GM23338 (cell line): ENCODE measurements around the gene SERPINB12. TPM values are rescaled to one million over a fixed set of nuclear protein-coding genes. Genes with fewer than 3 reads are reported as not detected.

Source experiments
- ATAC-seq: fragments of 200-7000 bp; cut with Tn5 transposase; 3 replicates; pipeline ENCODE4 v1.9.1; 2020
- DNase-seq: peaks from one replicate; pipeline ENCODE4 v3.0.0-alpha.2; 2015; ENCODE audit warnings: low spot score
- H2AFZ ChIP-seq: fragments of 200-600 bp; sonication (generic); 2 replicates; pipeline ENCODE4 v1.8.0; 2016; ENCODE audit warnings: antibody characterized with exemption, mild to moderate bottlenecking, moderate library complexity
- H3F3A ChIP-seq: fragments of 200-600 bp; sonication (generic); replicated peaks from 2 replicates; pipeline ENCODE4 v1.8.0; 2017; ENCODE audit warnings: antibody characterized with exemption, mixed run types, low read depth
- H3K27ac ChIP-seq: fragments of 200-600 bp; sonication (generic); 2 replicates; pipeline ENCODE4 v1.6.1; 2016; ENCODE audit warnings: low read depth
- H3K27me3 ChIP-seq: fragments of 200-600 bp; sonication (generic); 2 replicates; pipeline ENCODE4 v1.8.0; 2016; ENCODE audit warnings: mild to moderate bottlenecking, mixed run types, moderate library complexity; ENCODE audit not compliant: insufficient read depth
- H3K36me3 ChIP-seq: fragments of 200-600 bp; sonication (generic); 2 replicates; pipeline ENCODE4 v1.8.0; 2016; ENCODE audit warnings: mild to moderate bottlenecking; ENCODE audit not compliant: insufficient read depth
- H3K4me1 ChIP-seq: fragments of 200-600 bp; sonication (generic); 2 replicates; pipeline ENCODE4 v1.8.0; 2016; ENCODE audit warnings: mild to moderate bottlenecking, moderate library complexity; ENCODE audit not compliant: insufficient read depth
- H3K4me2 ChIP-seq: fragments of 200-600 bp; sonication (generic); 2 replicates; pipeline ENCODE4 v1.7.1; 2017; ENCODE audit warnings: mixed run types
- H3K4me3 ChIP-seq: fragments of 200-600 bp; sonication (generic); 2 replicates; pipeline ENCODE4 v1.6.1; 2016; ENCODE audit warnings: mixed run types
- H3K79me2 ChIP-seq: fragments of 200-600 bp; sonication (generic); replicated peaks from 2 replicates; pipeline ENCODE4 v1.8.0; 2017; ENCODE audit warnings: mild to moderate bottlenecking; ENCODE audit not compliant: insufficient read depth
- H3K9me2 ChIP-seq: fragments of 200-600 bp; sonication (generic); 2 replicates; pipeline ENCODE4 v1.8.0; 2017; ENCODE audit not compliant: insufficient read depth
- H4K20me1 ChIP-seq: fragments of 200-600 bp; sonication (generic); replicated peaks from 2 replicates; pipeline ENCODE4 v1.8.0; 2017; ENCODE audit warnings: mild to moderate bottlenecking; ENCODE audit not compliant: insufficient read depth
- H3K27ac Mint-ChIP-seq: 2 replicates; pipeline ENCODE4 v1.8.0; 2020; ENCODE audit warnings: inconsistent platforms, mild to moderate bottlenecking, moderate library complexity, mixed read lengths
- H3K27me3 Mint-ChIP-seq: 3 replicates; pipeline ENCODE4 v1.8.0; 2022; ENCODE audit warnings: low read depth, mild to moderate bottlenecking, moderate library complexity, mixed read lengths, inconsistent platforms; ENCODE audit not compliant: insufficient read depth, poor library complexity
- H3K36me3 Mint-ChIP-seq: 3 replicates; pipeline ENCODE4 v1.8.0; 2021; ENCODE audit warnings: low read depth, mild to moderate bottlenecking, inconsistent platforms, moderate library complexity, mixed read lengths
- H3K4me1 Mint-ChIP-seq: 3 replicates; pipeline ENCODE4 v1.8.0; 2020; ENCODE audit warnings: mild to moderate bottlenecking, inconsistent platforms, mixed read lengths
- H3K4me3 Mint-ChIP-seq: 3 replicates; pipeline ENCODE4 v1.8.0; 2021; ENCODE audit warnings: moderate library complexity, mild to moderate bottlenecking, inconsistent platforms, mixed read lengths
- H3K9me3 Mint-ChIP-seq: 3 replicates; pipeline ENCODE4 v1.8.0; 2020; ENCODE audit warnings: moderate library complexity, mild to moderate bottlenecking, inconsistent platforms, mixed read lengths
- CREB1 ChIP-seq: fragments of 250-450 bp; sonication (Bioruptor Pico); IDR thresholded peaks from 2 replicates; pipeline ENCODE4 v1.5.0; 2020; ENCODE audit warnings: low read depth, mild to moderate bottlenecking, moderate library complexity
- POLR2AphosphoS5 ChIP-seq: IDR thresholded peaks from 2 replicates; pipeline ENCODE4 v1.6.1; 2016; ENCODE audit warnings: antibody characterized with exemption, low read depth
- REST ChIP-seq: IDR thresholded peaks from one replicate; pipeline ENCODE4 v1.6.1; 2018; ENCODE audit warnings: antibody characterized with exemption; ENCODE audit not compliant: unreplicated experiment
- STAT1 ChIP-seq: IDR thresholded peaks from one replicate; pipeline ENCODE4 v1.6.1; 2016; ENCODE audit warnings: antibody characterized with exemption; ENCODE audit not compliant: unreplicated experiment
- ZNF331 ChIP-seq: fragments of 250-450 bp; sonication (Bioruptor Pico); IDR thresholded peaks from 2 replicates; pipeline ENCODE4 v1.5.0; 2020; ENCODE audit warnings: low read depth, mild to moderate bottlenecking, moderate library complexity
- polyA plus RNA-seq: library from polyadenylated mRNA; unstranded; fragments of >200 nt; fragmentation: Nextera tagmentation; extraction: Ambion mirVana; gene quantifications from 2 replicates; pipeline ENCODE4 v1.2.1, GENCODE V29; 2016
- total RNA-seq: library from RNA; depleted of rRNA; stranded (reverse); fragments of >200 nt; shearing (Covaris generic); gene quantifications from 2 replicates; pipeline ENCODE4 v1.2.3, GENCODE V29; 2014
- TF ChIP-seq, protein P1 (sequence below), 2 experiments: fragments of 200-600 bp in 1 of 2; sonication (generic) in 1 of 2; conservative IDR thresholded peaks; 2 replicates each; pipeline versions ENCODE4 v1.5.1 to v1.6.1; 2016 to 2017; ENCODE audit warnings: antibody characterized with exemption in 2 of 2, low read depth in 2 of 2, mild to moderate bottlenecking in 2 of 2, moderate library complexity in 1 of 2

Gene SERPINB12
- total and polyA plus RNA-seq, 2 experiments from 2014 or later, result not detected

DNA sequence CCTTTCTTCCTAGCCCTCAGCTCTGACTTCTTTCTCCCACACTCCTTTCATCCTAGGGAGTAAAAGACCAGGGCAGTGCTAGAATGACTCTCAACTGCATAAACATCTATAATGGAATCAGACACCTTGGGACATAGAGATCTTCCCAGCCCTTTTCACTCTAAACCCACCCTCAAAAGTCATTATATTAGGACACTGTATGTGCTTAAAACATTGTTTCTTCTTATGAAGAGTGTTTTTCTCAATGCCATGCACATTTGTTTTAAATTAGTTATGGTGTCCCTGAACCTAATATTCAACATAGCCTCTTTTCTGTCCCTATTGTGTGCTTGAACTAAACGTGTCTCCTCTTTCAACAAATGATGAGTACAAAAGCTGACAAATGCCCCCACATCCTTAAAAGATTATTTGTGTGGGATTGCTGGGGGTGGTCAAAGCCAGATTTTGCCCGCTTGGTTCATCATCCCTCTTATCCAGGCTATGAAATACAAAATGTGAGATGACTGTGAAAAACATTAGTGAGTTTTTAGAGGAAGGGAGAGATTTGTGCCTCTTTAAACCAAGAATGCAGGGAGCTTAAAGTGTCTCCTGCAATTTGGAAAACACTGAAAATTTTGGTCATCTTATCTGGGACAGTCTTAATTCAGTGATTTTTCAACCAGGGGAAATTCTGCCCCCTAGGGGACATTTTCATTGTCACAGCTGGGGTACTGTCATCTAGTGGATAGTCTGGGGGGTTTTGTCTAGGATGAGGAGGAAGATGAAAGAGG lies 36.4 kb upstream of the SERPINB12 start:
- H3K9me2 ChIP-seq, result no peaks in the 10 kb centered on the region
- no peaks in the 10 kb centered on the region for H3K36me3 ChIP-seq
- H3K36me3 Mint-ChIP-seq, result no peaks in the 10 kb centered on the region
- no peak overlapping the region for H3K4me3 ChIP-seq
- H3K27ac Mint-ChIP-seq, result no peak overlapping the region
- no peaks in the 10 kb centered on the region for H3K4me1 Mint-ChIP-seq
- no peak overlapping the region for H3K4me2 ChIP-seq
- H3K79me2 ChIP-seq, result no peaks in the 10 kb centered on the region
- H4K20me1 ChIP-seq, result no peaks in the 10 kb centered on the region
- H3K27me3 ChIP-seq, result no peaks in the 10 kb centered on the region
- ATAC-seq, result peak; percentile 85
- H2AFZ ChIP-seq, result peak overlapping the region; percentile 33; the same call in 1 of the 2 replicates
- H3K4me3 Mint-ChIP-seq, result no peak overlapping the region
- DNase-seq, result peak; percentile 79
- no peak overlapping the region for H3K27ac ChIP-seq
- no peaks in the 10 kb centered on the region for H3K9me3 Mint-ChIP-seq
- H3K4me1 ChIP-seq, result 0 out of 2 replicates have a peak, but pooled peaks cover 2% of the 10 kb centered on the region
- TF ChIP-seq CREB1, result no peak
- TF ChIP-seq REST, result no peak
- TF ChIP-seq, protein P1, sequence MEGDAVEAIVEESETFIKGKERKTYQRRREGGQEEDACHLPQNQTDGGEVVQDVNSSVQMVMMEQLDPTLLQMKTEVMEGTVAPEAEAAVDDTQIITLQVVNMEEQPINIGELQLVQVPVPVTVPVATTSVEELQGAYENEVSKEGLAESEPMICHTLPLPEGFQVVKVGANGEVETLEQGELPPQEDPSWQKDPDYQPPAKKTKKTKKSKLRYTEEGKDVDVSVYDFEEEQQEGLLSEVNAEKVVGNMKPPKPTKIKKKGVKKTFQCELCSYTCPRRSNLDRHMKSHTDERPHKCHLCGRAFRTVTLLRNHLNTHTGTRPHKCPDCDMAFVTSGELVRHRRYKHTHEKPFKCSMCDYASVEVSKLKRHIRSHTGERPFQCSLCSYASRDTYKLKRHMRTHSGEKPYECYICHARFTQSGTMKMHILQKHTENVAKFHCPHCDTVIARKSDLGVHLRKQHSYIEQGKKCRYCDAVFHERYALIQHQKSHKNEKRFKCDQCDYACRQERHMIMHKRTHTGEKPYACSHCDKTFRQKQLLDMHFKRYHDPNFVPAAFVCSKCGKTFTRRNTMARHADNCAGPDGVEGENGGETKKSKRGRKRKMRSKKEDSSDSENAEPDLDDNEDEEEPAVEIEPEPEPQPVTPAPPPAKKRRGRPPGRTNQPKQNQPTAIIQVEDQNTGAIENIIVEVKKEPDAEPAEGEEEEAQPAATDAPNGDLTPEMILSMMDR (conservative IDR thresholded peaks at IDR 0.05; ENCODE audit: low read depth in 2 of 2), result peak; percentile 77 to 92
- H3F3A ChIP-seq, result no peaks in the 10 kb centered on the region
- H3K27me3 Mint-ChIP-seq, result peaks cover 2% of the 10 kb centered on the region

DNA sequence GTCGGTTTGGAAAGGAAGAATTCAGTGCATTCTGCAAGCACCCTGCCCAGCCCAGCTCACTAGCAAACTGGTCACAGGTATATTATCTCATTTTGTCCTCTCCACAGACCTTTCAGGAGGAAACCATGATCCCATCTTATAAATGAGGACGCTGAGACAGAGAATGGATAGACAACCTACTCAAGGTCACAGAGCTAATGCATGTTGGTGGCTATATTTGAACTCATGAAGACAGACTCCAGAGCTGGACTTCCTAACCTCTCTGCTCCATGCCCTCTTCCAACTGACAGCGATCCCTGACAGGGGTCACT lies 35.9 kb upstream of the SERPINB12 start:
- H3K36me3 ChIP-seq, result no peaks in the 10 kb centered on the region
- no peaks in the 10 kb centered on the region for H3K27me3 ChIP-seq
- no peaks in the 10 kb centered on the region; the same call in 2 of the 3 replicates for H3K4me1 Mint-ChIP-seq
- no peaks in the 10 kb centered on the region for H4K20me1 ChIP-seq
- H3K4me3 ChIP-seq, result no peak overlapping the region
- no peak overlapping the region for H3K27ac ChIP-seq
- no peak overlapping the region for H3K4me3 Mint-ChIP-seq
- no peaks in the 10 kb centered on the region for H3K9me3 Mint-ChIP-seq
- DNase-seq (no peak), ATAC-seq (no peak)
- H3F3A ChIP-seq, result no peaks in the 10 kb centered on the region
- H2AFZ ChIP-seq, result no peak overlapping the region
- H3K4me1 ChIP-seq, result 0 out of 2 replicates have a peak, but pooled peaks cover 7% of the 10 kb centered on the region
- H3K9me2 ChIP-seq, result no peaks in the 10 kb centered on the region
- H3K27me3 Mint-ChIP-seq, result peaks cover 4% of the 10 kb centered on the region
- no peaks in the 10 kb centered on the region for H3K36me3 Mint-ChIP-seq
- no peaks in the 10 kb centered on the region for H3K79me2 ChIP-seq
- no peak overlapping the region for H3K4me2 ChIP-seq
- H3K27ac Mint-ChIP-seq, result no peak overlapping the region
- no peak for TF ChIP-seq CREB1
- TF ChIP-seq POLR2AphosphoS5, result no peak
- no peak for TF ChIP-seq REST
- TF ChIP-seq STAT1, result no peak
- TF ChIP-seq ZNF331 (CRISPR knock-in tag), result no peak
